Central memory CD4-positive, alpha-beta T cell (primary cell): ENCODE data around the gene AP5Z1.

Experiments used
- DNase-seq: peaks from one replicate; pipeline ENCODE4 v3.0.0; 2022

The AP5Z1 gene

GRCh38 chr7:4766666-4767519 is 8.5 kb upstream of the AP5Z1 start:
- DNase-seq: no peak

GRCh38 chr7:4768597-4769569 is 6.5 kb upstream of the AP5Z1 start:
- DNase-seq: no peak

GRCh38 chr7:4769761-4770160 is 5.7 kb upstream of the AP5Z1 start:
- DNase-seq: no peak

- DNase-seq: no peak
Measured at GRCh38 chr7:4770886-4771285, 4.5 kb upstream of the AP5Z1 start.

- no peak for DNase-seq
Measured at GRCh38 chr7:4771737-4772136, 3.7 kb upstream of the AP5Z1 start.

GRCh38 chr7:4772306-4772705 is 3.1 kb upstream of the AP5Z1 start:
- DNase-seq: no peak

GRCh38 chr7:4774007-4774406 is 1.4 kb upstream of the AP5Z1 start:
- DNase-seq: no peak

- DNase-seq: no peak
Measured at GRCh38 chr7:4774658-4775249, 669 bp upstream of the AP5Z1 start.

DNA sequence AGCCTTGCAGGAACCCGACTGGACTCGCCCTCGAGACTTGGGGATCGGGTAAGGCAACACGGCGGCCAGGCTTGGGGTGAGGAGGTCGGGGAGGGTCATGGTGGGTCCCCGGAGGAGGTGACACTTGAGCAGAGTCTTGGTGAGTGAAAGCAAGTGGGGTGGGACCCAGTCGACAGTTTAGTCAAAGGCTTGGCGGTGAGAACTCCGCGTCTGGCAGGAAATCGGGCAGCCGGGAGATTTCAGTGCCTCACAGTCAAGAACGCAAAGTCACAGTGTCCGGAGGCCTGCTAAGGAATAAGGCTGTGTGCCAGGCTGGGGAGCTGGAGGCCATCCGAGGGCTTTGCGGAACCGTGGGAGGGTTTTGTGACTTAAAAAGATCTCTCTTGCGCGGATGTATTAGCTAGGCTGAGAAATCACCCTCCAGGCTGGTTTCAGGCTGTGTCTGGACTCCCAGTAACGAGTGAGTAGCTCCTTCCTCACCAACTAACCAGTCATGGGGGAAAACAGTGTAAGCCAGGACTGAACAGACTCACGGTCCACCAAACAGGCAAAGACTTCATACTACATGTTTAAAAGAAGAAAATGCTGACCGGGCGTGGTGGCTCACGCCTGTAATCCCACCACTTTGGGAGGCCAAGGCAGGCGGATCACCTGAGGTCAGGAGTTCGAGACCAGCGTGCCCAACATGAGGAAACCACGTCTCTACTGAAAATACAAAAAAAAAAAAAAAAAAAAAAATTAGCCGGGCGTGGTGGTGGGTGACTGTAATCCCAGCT is 613 bp downstream of the AP5Z1 start:
- peak; percentile 55 for DNase-seq

DNA sequence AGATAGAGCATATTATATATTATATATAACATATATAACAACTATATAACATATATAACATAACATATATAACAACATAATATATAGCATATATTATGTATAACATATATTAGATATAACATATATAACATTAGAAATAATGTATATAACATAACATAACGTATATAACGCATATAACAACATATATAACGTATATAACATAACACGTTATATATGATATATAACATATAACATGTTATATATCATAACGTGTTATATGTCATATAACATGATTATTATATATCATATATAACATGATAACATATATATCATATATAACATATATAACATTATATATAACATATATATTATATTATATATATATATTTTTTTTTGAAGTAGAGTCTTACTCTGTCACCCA is 3.7 kb downstream of the AP5Z1 start:
- no peak for DNase-seq

- no peak for DNase-seq
Measured at GRCh38 chr7:4781366-4782069, 6.1 kb downstream of the AP5Z1 start.

- DNase-seq: no peak
Measured at GRCh38 chr7:4782333-4783291, 7.2 kb downstream of the AP5Z1 start.

DNA sequence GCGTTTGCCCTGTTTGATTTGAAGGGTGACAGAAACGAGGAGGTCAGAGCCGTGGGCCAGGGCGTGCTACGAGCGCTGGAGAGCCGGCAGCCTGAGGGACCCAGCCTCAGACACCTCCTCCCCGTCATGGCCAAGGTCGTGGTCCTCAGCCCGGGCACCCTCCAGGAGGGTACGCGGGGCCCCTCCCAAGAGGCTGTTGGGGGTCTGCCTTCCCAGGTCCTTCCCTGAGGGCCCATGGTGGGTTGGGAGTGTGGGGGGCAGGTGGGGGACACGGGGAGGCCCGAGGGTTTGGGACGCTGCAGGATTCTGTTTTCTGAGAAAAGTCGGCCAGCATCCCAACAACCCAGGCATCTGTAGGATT is 7.8 kb downstream of the AP5Z1 start:
- DNase-seq: no peak

DNA sequence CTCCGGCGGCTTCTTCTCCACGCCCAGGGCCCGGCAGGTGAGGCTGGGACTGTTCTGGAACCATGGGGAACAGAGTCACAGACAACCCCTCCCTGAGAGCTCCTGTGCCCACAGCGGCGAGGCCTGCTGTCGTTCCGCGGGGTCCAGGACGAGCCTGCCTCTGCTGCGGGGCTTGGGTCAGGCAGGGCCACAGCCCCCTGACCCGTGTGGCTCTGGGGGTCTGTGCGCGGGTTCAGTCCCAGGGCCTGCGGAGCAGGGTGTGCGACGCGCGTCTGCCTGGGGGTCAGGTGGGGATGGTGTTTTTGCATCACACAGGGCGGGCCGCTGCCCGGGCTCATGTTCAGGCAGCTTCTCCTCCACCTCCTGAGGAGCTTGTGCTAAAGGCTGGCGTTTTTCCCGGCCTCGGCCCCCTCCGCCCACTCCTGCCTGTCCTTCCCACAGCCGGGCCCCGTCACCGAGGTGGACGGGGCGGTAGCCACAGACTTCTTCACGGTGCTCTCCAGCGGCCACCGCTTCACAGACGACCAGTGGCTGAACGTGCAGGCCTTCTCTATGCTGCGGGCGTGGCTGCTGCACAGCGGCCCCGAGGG is 8.4 kb downstream of the AP5Z1 start:
- no peak for DNase-seq

GRCh38 chr7:4784799-4785198 is 9.4 kb downstream of the AP5Z1 start:
- no peak for DNase-seq

DNA sequence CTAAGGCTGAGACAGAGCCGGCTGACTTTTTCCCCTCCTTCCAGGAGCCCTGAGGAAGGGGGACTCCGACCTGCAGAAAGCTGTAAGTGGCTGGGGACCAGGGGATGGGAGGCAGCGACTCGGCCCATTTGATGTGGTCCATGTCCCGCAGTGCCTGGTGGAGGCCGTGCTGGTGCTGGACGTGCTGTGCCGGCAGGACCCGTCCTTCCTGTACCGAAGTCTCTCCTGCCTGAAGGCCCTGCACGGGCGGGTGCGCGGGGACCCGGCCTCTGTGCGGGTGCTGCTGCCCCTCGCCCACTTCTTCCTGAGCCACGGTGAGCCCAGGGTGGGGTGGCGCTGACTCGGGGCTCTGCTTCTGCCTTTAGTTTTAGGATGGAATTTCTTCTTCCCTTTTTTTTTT is 9.9 kb downstream of the AP5Z1 start:
- DNase-seq: no peak

- no peak for DNase-seq
Measured at GRCh38 chr7:4786015-4786414, 10.6 kb downstream of the AP5Z1 start.

DNA sequence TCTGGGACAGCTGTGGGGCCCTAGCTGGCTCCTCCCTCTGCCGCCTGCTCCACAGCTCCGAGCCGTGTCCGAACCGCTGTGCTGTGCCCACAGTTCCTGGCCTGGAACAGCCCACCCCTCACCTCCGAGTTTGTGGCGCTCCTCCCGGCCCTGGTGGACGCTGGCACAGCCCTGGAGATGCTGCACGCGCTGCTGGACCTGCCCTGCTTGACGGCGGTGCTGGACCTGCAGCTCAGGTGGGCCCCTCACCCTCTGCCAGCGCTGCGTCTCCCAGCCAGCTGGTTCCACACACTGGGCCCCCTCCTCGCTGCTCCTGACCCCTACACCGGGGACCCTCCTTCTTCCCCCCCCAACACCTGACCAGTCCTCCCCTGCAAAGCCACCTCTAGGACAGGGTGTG is 12.1 kb downstream of the AP5Z1 start:
- no peak for DNase-seq

- DNase-seq: no peak
Measured at GRCh38 chr7:4787947-4788626, 12.7 kb downstream of the AP5Z1 start.
